Measurements from ENCODE around the gene HS1BP3.
A peak's percentile ranks its signal among the peaks of the same experiment; 100 is the strongest.

The HS1BP3 gene

GRCh38 chr2:20666304-20667150 lies 15.6 kb upstream of the HS1BP3 start, which contains the start of gene GDF7:
Gene GDF7 (plus strand): TSS chr2:20667144. CDS start chr2:20667240, 96 bp downstream.
- no peak for DNase-seq (ENCODE audit: low read depth)
- TF ChIP-seq CTCF (IDR thresholded peaks at IDR 0.05; ENCODE audit: control insufficient read depth, insufficient read depth, low read depth, low read length, missing control alignments), result peak; percentile 16
- peak within 1 kb of the TSS; percentile 37 for H3K4me3 ChIP-seq (ENCODE audit: control insufficient read depth, low read depth, low read length)

GRCh38 chr2:20666005-20666303 lies 15.1 kb upstream of the HS1BP3 start:
- no peak for TF ChIP-seq CTCF (IDR thresholded peaks at IDR 0.05; ENCODE audit: control insufficient read depth, insufficient read depth, low read depth, low read length, missing control alignments)
- H3K4me3 ChIP-seq (ENCODE audit: control insufficient read depth, low read depth, low read length), result peak overlapping the region; percentile 37

GRCh38 chr2:20665243-20666004 lies 14.5 kb upstream of the HS1BP3 start:
- H3K4me3 ChIP-seq (ENCODE audit: control insufficient read depth, low read depth, low read length), result no peak overlapping the region
- no peak for DNase-seq (ENCODE audit: low read depth)
- no peak for TF ChIP-seq CTCF (IDR thresholded peaks at IDR 0.05; ENCODE audit: control insufficient read depth, insufficient read depth, low read depth, low read length, missing control alignments)

More at GRCh38 chr2:20666005-20666303, 15.1 kb upstream of the HS1BP3 start:
- no peak for DNase-seq (ENCODE audit: low read depth)

GRCh38 chr2:20664431-20665242 lies 13.7 kb upstream of the HS1BP3 start:
- no peak for TF ChIP-seq CTCF (IDR thresholded peaks at IDR 0.05; ENCODE audit: control insufficient read depth, insufficient read depth, low read depth, low read length, missing control alignments)
- H3K4me3 ChIP-seq (ENCODE audit: control insufficient read depth, low read depth, low read length), result no peak overlapping the region
- DNase-seq (ENCODE audit: low read depth), result no peak

GRCh38 chr2:20664071-20664390 lies 13.1 kb upstream of the HS1BP3 start:
- no peak overlapping the region for H3K4me3 ChIP-seq (ENCODE audit: control insufficient read depth, low read depth, low read length)
- DNase-seq (ENCODE audit: low read depth), result no peak
- no peak for TF ChIP-seq CTCF (IDR thresholded peaks at IDR 0.05; ENCODE audit: control insufficient read depth, insufficient read depth, low read depth, low read length, missing control alignments)
